ENCODE data around the gene KNG1. TPM values are rescaled to one million over a fixed set of nuclear protein-coding genes. Genes with fewer than 3 reads are reported as not detected.
A peak's percentile ranks its signal among the peaks of the same experiment; 100 is the strongest.

The KNG1 gene
- total RNA-seq, 2 donors from 2014 or later: 0.21 to 0.24 TPM

DNA sequence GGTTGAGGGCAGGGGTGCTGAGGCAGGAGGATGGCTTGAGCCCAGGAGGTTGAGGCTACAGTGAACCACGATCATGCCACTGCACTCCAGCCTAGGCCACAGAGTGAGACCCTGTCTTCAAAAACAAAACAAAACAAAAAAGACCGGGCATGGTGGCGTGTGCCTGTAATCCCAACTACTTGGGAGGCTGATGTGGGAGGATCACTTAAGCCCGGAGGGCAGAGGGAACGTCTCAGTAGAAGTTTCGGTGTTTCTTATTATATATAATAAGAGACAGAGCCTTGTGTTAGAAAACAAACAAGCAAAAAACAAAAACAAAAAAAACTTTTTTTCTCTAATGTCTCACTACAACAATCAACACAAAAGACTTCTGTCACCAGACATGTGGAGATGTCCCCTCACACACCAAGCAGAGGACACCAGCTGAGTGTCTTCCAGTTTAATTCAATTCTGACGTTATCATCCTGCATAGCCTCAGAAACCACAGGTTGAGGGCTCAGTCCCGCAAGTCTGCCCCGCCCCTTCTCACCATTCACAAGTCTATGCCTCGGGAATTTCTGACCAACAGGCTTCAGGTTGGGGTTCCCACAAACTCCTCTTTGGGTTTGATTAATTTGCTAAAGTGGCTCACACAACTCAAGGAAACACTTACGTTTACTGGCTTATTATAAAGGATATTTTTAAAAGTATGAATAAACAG lies 42.2 kb downstream of the KNG1 start:
- no peak for DNase-seq
- intact Hi-C loops (cut with DNase I): loop anchor here (10.0 kb wide), 2 partner anchors 55 to 145 kb away; partner anchors contain the start of gene AHSG (in 1 of the 2)
- ATAC-seq: no peak

DNA sequence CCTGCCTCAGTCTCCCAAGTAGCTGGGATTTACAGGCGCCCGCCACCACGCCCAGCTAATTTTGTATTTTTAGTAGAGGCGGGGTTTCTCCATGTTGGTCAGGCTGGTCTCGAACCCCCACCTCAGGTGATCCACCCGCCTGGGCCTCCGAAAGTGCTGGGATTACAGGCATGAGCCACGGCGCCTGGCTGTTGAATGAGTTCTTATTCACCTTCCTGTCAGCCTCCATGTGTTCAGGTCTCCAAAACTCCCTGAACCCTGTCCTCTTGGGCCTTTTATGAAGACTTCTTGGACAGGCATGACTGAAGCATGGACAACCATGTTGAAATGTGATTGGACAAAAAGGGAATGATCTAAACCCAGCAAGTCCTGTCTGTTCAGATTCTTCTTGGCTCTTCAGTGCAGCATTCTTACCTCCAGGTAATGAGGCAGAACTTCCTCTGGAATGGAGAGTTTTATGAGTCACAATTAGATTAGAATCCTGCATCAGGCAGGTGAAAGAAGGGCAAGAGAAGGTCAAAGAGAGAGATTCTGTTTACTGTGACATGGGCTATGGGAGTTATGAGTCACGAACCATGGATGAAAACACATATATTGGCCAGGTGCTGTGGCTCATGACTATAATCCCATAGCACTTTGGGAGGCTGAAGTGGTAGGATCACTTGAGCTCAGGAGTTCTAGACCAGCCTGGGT lies 43.1 kb downstream of the KNG1 start:
- DNase-seq: no peak
- intact Hi-C loops (cut with DNase I): no loop called here
- no peak for ATAC-seq

DNA sequence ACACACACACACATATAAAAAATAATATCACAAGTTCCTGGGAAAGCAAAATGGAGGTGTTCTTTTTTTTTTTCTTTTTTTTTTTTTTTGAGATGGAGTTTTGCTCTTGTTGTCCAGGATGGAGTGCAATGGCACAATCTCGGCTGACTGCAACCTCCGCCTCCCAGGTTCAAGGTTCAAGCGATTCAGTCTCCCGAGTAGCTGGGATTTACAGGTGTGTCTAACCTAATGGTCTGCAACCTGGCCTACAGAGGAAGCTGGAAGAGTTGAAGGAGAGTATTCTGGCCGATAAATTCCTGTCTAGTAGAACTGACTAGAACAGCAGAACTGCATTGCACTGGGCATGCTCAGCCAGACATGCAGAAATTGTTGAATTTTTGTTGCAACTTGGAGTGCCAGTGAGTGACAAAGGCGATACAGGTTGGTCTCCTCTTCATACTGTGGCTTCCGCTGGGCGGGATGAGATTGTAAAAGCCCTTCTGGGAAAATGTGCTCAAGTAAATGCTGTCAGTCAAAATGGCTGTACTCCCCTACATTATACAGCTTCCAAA lies 43.8 kb downstream of the KNG1 start:
- ATAC-seq (no peak), DNase-seq (no peak)
- intact Hi-C loops (cut with DNase I): no loop called here

DNA sequence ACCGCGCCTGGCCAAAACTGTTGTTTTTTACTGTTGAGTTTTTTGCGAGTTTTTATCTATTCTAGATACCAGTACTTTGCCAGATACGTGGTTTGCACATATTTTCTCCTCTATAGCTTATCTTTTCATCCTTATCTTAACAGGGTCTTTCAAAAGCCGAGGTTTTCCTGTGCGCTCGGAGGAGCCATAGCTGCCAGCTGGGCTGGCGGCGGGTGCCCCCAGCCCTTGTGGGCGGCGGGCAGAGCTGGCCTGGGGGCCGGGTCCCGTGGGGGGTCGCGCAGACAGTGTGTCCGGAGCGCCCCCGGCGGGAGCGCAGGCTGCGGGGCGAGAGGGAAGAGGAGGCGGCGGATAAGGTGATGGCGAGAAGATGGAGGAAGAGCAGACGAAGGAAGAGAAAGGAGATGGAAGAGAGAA lies 55.1 kb downstream of the KNG1 start:
- DNase-seq (no peak), ATAC-seq (peak; percentile 45 to 56)
- intact Hi-C loops (cut with DNase I): no loop called here

DNA sequence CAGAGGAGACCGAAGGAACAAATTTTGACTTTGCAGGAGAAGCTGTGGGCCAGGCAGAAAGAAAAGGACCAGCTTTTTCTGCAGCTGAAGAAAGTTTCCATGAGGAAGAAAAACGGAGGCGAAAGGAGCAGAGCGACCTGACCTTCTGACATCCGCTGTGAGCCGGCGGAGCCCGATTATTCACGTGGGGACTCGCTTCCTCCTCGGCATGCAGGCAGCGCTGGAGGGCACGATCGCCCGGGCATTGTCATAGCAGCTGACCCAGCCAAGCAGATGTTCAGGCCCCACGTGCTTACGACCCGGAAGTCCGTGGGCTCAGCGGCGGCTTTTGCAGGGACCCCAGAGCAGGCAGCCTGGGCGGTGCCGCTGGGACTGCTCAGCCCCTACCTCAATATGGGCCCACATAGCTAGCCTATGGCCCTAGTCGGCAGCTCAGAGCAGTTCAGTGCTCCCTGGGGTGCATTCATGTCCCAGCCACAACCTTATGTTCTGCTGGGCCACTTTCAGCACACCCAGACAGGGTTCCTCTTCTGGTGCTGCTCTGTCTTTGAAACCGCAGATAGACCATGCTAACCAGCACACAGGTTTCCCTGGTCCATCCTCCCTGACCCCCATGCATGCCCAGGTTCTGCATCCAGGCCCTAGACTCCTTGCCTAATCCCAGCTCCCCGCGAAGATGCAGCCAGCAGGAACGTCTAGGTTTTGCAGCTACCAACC lies 55.7 kb downstream of the KNG1 start:
- intact Hi-C loops (cut with DNase I): no loop called here
- DNase-seq: peak; percentile 80
- peak; percentile 86 to 93 for ATAC-seq

DNA sequence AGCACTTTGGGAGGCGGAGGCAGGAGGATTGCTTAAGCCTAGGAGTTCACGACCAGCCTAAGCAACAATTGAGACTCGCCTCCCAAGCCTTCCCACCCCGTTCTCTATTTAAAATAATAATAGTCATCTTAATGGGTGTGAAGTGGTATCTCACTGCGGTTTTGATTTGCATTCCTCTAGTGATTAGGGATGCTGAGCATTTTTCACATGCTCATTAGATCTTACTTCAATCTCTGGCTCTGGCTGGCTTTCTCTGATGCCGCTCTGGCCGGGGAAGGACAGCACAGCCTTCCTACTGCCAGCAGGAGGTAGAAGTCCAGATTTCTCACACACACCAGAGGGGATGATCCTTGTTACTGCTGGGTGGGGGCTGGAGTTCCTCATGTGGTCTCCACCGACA lies 58.8 kb downstream of the KNG1 start:
- DNase-seq (no peak), ATAC-seq (no peak)
- intact Hi-C loops (cut with DNase I): no loop called here

DNA sequence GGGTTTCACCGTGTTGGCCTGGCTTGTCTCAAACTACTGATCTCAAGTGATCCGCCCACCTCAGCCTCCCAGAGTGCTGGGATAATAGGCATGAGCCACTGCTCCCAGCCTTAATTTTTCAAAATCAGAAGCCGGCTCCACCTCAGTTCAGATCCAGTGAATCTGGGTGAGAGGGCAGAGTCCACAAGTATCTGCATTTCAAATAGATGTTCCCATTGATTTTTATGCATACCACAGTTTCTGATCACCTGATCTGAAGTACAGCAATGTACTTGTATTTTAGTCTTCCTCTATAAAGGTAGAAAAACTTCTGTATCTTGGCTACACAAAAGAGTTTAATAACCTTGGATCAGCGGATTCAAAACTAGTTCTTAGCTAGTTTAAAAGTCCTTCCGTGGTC lies 62.0 kb downstream of the KNG1 start:
- intact Hi-C loops (cut with DNase I): no loop called here
- DNase-seq (no peak), ATAC-seq (no peak)

DNA sequence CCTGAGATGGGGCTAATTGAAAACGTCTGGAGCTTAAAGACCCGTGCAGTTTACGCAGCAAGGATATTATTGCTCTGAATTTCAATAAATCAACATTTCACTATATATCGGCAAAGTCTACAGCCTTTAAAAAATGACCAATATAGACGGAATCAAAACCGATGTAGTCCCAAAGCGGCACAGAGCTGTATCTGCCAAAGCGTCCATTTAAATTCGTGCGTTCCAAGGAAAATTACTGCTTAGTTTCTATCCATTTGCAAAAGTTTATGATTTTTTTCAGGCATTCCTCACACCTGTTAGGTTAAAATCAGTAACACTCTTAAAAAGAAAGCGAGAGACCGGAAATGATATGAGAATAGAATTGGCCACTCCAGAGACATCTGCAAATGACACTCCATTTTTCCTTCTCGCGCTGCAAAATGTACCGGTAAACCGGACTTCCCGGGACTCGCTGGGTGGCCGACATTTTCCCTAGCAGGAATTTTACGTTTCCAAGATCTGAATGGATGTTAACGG lies 65.4 kb downstream of the KNG1 start:
- ATAC-seq (peak; percentile 7 to 10), DNase-seq (no peak)
- intact Hi-C loops (cut with DNase I): no loop called here

DNA sequence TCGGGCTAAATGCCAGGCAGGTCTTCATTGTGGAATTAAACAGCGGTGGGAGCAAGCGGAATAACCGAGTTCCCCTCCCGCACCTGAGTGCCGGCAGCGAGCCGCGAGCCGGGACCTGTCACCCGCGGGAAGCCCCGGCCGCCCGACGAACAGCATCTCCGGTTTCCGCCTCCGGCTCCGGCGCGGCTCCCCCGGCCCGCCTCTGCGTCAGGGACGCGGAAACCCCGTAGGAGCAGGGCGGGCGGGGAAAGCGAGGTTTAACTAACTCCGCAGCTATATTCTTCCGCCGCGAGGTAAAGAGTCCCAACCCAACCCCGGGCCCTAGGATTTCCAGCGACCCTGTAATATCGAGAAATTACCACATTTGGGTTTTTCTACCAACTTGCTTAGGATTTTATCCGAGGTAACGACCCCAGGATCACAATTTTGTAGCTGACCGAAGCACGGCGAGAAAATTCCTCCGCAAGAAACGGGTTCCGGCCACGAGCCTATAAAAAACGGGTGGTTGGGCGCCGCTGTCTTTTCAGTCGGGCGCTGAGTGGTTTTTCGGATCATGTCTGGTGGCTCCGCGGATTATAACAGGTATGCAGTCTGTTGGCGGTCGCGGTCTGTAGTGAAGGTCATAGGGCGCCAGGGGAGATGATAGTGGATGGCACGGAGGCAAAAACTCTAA lies 66.0 kb downstream of the KNG1 start, which contains the start of gene EIF4A2:
EIF4A2 (plus strand) TSS at position 520 of the 673 bp plus-strand sequence; CDS start at position 554, 34 bp downstream.
- intact Hi-C loops (cut with DNase I): no loop called here

DNA sequence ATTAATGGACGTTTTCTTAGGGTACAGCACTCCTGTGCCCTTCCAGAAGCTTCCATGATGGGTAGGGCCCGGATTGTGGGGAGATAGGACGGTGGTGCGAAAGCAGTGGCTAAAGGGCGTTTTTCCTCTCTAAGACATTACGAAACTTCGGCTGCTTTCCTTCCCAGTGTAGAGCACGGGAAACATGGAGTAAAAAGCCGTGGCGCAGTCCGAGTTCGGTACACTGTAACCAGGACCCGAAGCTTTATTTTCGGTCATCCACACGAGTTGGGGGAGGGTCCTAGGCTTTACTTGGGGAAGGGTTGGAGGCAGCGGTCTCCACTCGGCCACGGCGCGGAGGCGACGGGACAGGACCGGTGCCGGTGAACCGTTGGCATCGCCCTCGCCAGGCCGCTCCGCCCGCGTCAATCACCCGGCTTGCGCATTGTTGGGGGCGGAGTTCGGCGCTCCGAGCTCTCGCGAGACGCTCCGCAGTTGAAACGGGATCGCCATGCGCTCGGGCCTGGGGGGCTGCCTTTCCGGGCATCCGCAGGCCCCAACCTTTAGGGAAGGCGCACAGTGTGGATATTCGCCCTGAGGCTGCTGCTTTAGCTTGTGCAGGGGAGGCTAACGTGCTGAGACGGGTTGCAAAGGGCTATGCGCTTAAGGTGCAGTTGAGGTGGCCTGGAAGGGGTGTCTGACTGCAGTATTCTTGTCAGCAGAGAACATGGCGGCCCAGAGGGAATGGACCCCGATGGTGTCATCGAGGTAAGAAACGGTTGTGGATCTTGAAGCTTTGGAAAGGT lies 66.8 kb downstream of the KNG1 start:
- ATAC-seq (peak; percentile 91 to 93), DNase-seq (peak; percentile 90)
- intact Hi-C loops (cut with DNase I): no loop called here

More for the DNA sequence above, 66.0 kb downstream of the KNG1 start, which contains the start of gene EIF4A2:
- DNase-seq: peak; percentile 92
- peak; percentile 91 for ATAC-seq

DNA sequence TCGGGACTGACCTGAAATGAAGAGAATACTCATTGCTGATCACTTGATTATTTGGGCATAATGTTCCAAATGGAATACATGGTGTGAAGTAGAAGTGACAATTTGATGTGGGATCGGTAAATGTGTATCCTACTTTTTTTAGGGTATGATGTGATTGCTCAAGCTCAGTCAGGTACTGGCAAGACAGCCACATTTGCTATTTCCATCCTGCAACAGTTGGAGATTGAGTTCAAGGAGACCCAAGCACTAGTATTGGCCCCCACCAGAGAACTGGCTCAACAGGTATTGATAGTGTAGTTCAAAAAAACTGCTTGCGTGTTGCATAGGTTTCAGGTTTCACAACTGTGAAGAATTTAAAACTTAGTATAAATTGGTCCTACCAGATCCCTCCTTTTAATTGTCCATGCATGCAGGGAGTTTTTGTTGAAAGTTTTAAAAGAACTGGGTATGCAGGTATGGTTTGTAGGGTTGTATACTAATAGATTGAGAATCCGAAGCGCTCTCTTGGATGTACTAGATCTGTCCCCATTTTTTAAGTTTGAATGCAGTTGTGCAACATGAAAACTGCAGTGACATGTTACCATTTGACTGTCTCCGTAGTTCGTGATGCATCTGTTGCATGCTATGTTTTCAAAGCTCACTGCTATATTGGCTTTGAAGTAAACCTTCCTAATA lies 67.8 kb downstream of the KNG1 start:
- ATAC-seq: no peak
- intact Hi-C loops (cut with DNase I): no loop called here
- DNase-seq: no peak

DNA sequence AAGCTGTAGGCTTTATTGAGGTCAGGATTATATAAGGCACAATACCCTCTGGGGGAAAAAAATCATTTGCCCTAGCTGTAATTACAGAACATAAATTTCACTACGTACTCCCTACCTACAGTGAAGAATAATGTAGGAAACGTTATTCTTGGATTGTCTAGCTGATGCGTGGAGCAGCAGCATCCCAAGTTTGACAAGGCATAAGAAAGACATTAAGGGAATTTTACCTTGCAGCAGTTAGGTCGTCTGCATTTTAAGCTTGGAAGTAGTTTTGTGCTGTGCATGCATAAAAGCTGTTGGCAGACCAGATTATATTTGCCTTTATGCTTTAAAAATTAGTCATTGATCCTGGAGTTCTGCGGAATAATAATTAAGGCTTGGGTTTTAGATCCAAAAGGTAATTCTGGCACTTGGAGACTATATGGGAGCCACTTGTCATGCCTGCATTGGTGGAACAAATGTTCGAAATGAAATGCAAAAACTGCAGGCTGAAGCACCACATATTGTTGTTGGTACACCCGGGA lies 68.4 kb downstream of the KNG1 start:
- intact Hi-C loops (cut with DNase I): no loop called here
- ATAC-seq (no peak), DNase-seq (no peak)

DNA sequence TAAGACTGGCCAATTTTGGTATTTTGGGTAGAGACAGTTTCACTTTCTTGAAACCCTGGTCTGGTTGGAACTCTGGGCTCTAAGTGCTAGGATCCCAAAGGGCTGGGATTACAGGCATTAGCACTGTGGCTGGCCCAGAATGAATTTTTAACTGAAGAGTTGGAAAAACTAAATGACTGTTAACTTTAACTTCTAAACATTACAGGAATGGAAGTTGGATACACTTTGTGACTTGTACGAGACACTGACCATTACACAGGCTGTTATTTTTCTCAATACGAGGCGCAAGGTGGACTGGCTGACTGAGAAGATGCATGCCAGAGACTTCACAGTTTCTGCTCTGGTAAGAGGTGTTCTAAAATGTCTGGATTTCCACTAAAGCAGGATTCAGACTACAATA lies 69.8 kb downstream of the KNG1 start:
- DNase-seq (no peak), ATAC-seq (no peak)
- intact Hi-C loops (cut with DNase I): no loop called here

DNA sequence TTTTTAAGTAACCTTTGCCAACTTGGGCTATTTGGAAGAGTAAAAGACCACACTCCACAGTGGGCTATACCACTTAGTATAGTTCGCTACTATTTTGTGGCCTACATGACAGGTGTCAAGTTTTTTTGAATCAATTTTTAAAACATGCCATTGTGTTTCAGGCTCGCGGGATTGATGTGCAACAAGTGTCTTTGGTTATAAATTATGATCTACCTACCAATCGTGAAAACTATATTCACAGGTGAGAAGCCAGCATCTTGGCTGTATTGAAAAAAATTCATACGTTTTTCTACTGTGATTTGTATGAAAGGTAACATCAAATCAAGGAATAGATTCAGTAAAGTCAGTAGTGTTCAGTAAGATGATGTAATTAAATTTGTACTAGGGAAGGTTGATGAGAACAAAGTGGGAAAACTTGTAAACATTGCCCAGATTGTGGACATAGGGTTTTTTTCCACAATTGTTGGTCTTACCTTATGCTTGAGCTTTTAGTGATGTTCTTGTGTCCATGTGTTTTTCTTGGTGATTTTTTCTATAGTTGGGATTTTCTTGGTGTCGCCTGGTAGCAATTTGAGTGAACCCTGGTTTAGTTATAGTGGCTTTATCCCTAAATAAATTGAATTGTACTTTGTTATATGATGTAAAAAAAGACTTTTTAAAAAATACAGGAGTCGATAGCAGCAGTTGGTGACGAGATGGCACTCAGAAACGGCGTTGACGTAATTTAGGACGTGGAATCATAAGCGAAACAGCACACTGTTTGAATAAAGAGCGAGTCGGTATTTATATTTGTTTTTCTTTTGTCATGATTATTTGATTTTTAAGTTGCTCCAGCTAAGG lies 70.7 kb downstream of the KNG1 start:
- ATAC-seq (no peak), DNase-seq (no peak)
- intact Hi-C loops (cut with DNase I): no loop called here

DNA sequence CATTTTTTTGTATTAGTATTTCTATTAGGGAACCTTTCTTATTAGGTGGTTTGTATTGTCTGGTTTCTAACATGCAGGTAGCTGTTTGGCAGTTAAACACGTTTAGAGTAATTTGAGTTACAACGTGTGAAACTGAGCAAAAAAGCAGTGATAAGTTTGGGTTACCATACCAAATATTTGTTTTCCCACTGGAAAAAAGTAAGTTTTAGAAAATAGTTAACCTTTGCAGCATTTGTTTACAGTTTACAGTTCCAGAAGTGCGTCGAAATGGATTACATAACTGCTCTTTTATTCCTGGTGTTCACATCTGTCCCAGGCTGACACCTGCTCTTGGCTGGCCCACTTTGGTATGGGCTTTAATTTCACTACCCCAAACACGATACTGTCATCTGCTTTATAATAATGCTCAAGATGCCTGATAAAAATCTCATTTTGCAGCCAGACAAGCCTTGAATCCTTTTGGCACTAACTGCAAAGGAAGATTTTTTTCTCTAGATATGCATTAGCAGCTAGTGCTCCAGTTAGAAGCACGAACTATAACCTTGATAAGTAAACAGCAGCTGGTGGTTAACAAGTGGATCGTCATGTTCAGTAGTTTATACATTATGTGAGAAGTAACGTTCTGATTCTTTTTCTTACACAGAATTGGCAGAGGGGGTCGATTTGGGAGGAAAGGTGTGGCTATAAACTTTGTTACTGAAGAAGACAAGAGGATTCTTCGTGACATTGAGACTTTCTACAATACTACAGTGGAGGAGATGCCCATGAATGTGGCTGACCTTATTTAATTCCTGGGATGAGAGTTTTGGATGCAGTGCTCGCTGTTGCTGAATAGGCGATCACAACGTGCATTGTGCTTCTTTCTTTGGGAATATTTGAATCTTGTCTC lies 71.6 kb downstream of the KNG1 start:
- ATAC-seq (no peak), DNase-seq (no peak)
- intact Hi-C loops (cut with DNase I): no loop called here
